Glomerular visceral epithelial cell (primary cell): ENCODE data around the gene SDC4.

ENCODE experiments used
- DNase-seq: peaks from one replicate; pipeline ENCODE4 v3.0.0-alpha.2; 2016; ENCODE audit errors: extremely low spot score

The SDC4 gene

DNA sequence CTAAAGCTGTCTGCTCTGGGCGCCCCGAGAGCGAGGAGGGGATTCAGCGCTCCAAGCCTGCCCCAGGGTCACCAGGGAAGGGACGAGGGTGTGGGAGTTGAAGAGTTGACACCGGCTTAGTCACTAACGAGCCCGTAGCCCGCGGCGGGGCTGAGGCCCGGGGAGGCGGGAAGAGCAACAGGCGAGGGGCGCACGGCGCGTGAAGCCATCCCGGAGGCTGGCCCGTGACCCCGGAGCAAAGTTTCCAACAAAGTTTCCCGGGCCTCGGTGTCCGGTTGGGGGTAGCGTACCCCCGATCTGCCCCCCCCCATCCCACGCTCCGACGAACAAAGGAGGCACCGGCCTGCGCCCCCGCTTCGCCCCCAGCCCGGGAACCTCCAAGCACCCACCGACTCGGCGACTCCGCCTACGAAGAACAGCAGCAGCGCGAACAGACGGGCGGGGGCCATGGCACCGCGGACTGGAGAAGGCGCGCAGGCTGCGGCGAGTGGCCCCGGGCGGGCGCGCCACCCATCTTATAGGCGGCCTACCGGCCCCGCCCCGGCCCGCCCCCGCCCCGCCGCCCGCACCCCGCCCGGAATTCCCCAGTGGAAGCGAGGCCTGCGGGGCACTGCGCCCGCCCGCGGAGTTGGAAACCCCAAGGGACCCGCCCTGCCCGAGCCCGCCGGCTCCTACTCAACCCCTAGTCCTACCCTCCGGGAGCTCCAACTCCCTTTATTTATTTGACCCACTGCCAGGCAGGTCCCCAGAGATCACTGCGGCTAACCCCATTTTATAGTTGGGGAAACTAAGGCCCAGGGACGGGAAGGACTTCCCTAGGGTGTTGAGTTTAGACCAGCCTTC is at the start of gene SDC4:
Gene SDC4, minus strand, starts transcription at position 489 of the 843 bp plus-strand sequence. Its CDS starts 40 bp downstream, at position 449.
- DNase-seq, result peak; percentile 90

- no peak for DNase-seq
These were observed 46.8 kb upstream of the SDC4 start for GRCh38 chr20:45395114-45395415.

- DNase-seq, result no peak
These were observed 46.2 kb upstream of the SDC4 start for GRCh38 chr20:45394221-45395113.

- DNase-seq, result no peak
These were observed 44.5 kb upstream of the SDC4 start for GRCh38 chr20:45392733-45393132.

DNA sequence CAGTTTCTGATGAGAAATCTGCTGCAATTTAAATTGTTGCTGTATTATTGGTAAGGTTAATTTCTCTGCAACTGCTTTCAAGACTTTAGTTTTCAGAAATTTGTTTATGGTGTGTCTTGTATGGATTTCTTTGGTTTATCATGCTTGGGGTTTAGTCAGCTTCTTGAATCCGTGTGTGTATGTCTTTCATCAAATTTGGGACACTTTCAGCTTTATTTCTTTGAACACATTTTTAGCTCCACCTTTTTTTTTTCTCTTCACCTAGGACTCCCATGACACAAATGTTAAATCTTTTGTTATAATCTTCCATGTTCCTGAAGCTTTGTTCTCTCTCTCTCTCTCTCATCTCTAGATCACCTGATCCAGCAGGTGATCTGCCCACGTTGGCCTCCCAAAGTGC is 43.3 kb upstream of the SDC4 start:
- no peak for DNase-seq

- DNase-seq, result no peak
These were observed 42.7 kb upstream of the SDC4 start for GRCh38 chr20:45390931-45391330.

- DNase-seq, result no peak
These were observed 39.0 kb upstream of the SDC4 start for GRCh38 chr20:45387274-45387673.

DNA sequence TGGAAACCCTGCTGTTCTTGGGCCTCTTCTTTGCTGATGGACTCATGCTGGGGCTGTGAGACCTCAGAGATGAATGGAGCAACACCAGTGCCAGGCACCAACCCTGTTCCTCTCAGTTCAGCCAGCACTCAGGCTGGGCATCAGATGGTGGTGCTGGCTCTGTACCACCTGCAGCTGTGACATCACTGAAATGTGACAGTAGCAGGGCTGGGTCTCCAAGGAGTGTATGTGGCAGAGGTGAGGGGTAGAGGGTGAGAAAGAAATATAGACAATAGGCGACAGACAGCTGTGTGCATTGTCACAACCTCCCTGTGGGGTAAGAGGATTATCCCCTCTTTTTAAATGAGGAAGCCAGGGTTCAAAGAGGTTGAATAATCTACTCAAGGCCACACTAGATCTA is 30.0 kb upstream of the SDC4 start, which contains the start of gene TP53TG5:
Gene TP53TG5, minus strand, starts transcription at position 135 of the 400 bp plus-strand sequence. Its CDS starts 89 bp downstream, at position 46.
- DNase-seq, result no peak

GRCh38 chr20:45377269-45377668 is 29.0 kb upstream of the SDC4 start:
- DNase-seq, result no peak

DNA sequence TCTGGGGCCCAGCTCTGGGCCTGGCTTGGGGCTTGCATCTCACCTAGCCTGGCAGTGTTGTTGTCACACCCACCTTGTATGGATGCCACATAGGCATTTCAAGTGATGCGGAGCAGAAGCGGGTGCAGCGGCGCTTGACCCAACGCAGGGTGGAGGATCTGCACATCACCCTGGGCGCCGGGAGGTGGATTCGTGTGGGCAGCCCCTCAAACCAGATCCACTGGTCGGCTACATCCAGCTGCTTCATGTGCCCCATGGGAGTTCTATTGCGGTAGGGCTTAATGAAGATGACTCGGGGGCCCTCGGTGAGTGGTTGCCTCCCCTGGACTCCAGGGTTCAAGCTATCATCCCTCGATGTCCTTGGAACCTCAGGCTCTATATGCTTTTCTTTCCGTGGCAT is 26.7 kb upstream of the SDC4 start:
- no peak for DNase-seq

DNA sequence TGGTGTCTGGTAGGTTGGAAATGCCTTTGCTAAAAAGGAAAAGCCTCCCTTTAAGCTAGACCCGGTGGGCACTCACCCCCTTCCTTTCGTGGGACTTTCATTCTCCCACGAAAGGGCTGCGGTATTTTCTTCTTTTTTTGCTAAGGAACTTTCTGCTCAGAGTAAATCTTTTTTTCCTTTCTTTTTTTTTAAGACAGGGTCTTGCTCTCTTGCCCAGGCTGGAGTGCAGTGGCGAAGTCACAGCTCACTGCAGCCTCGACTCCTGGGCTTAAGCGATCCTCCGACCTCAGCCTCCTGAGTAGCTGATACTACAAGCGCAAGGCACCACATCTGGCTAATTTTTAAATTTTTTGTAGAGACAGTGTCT is 25.9 kb upstream of the SDC4 start:
- DNase-seq, result no peak

- DNase-seq, result peak; percentile 84
These were observed 25.3 kb upstream of the SDC4 start for GRCh38 chr20:45373353-45374100.

DNA sequence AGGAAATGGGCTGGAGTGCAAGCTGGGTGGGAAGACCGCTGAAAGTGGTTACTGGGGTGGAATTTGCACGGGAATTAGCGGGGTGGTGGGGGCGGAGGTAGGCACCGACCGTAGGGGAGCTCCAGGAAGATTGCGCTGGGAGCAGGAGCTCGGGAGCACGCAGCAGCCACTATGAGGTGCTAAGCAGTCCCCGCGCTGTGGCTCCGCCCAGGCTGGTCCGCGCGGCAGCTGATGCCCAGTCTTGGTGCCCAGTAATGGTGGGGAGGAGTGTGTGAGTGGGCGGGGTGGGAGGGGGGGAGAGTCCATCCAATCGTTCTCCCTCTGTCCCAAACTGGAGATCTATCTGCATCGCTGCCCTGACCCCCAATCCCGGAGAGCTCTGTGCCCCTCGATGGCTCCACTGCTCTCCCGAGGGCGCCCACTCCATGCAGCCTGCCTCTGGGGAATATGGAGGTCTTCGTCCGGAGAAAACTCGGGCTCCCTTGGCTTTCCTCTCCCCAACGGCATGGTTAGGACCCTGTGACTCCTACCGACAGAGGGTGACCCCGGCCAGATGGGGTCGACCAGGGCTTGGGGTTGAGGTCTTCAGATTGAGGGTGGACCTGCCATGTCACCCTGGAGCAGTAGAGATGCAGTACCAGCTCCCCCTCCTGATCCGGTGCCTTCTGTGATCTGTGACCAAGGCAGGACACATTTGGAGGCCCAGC is 24.6 kb upstream of the SDC4 start:
- no peak for DNase-seq

- no peak for DNase-seq
These were observed 24.0 kb upstream of the SDC4 start for GRCh38 chr20:45372241-45372640.

DNA sequence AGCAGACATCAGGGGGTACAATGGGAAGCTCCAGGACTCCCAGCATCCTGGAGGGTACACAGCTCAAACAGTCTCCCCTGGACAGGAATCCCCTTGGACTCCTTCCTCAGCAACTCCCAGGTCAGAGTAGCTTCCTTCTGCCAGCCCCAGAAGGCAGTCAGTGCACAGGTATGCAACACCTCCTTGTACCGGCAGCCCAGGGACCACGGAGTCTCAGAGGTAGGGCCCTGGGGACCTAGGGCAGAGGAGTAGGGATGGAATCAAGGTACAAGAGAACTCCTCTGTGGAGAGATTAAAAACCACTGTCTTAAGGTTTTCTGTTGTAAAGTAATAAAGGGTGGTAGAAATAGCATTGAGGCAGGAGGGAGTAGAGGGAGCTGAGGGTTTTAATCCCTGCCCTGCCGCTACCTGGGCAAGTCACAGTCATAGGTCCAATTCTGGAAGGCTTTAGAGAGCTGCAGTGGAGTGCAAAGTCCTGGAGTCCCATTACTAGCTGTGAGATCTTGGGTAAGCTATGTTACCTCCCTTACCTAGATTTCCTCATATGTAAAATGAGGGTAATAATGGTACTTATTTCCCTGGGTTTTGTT is 22.4 kb upstream of the SDC4 start:
- DNase-seq, result no peak

- DNase-seq, result peak; percentile 29
These were observed 20.2 kb upstream of the SDC4 start for GRCh38 chr20:45368221-45368980.

- no peak for DNase-seq
These were observed 18.9 kb upstream of the SDC4 start for GRCh38 chr20:45367126-45367525.

- DNase-seq, result no peak
These were observed 18.4 kb upstream of the SDC4 start for GRCh38 chr20:45366631-45367030.

GRCh38 chr20:45366192-45366591 is 18.0 kb upstream of the SDC4 start:
- DNase-seq, result no peak

GRCh38 chr20:45365444-45365970 is 17.3 kb upstream of the SDC4 start:
- no peak for DNase-seq
